GM18909 (cell line): ENCODE results near the gene NOL6.
"Not testable (repeated sequence)": the region's sequence is repeated elsewhere in the genome, so short reads cannot be mapped to it uniquely, and the experiment has no call there.

ENCODE experiments used
- ATAC-seq: cut with Tn5 transposase; IDR thresholded peaks from one replicate; pipeline ENCODE4 v1.9.1; 2021; ENCODE audit warnings: mild to moderate bottlenecking; ENCODE audit not compliant: unreplicated experiment, poor library complexity

NOL6 gene

GRCh38 chr9:33473643-33474352 is at the start of gene NOL6:
NOL6 (minus strand) TSS chr9:33473924; CDS start chr9:33473842, 82 bp downstream.
- peak; percentile 99 for ATAC-seq

DNA sequence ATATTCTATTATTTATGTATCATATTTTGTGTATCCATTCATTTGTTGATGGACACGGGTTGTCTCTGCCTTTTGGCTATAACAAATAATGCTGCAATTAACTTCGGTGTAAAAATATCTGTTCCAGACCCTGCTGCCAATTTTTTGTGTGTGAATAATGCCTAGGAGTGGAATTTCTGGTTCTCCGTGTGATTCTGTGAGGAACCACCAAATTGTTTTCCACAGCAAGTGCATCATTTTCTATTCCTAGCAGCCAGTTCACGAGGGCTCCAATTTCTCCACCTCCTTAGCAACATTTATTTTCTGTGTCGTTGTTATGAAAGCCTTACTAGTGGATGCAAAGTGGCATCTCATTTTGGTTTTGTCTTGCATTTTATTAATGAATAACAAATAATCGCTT is 48.1 kb upstream of the NOL6 start:
- not testable (repeated sequence) for ATAC-seq

GRCh38 chr9:33517934-33518577 is 44.3 kb upstream of the NOL6 start:
- not testable (repeated sequence) for ATAC-seq

DNA sequence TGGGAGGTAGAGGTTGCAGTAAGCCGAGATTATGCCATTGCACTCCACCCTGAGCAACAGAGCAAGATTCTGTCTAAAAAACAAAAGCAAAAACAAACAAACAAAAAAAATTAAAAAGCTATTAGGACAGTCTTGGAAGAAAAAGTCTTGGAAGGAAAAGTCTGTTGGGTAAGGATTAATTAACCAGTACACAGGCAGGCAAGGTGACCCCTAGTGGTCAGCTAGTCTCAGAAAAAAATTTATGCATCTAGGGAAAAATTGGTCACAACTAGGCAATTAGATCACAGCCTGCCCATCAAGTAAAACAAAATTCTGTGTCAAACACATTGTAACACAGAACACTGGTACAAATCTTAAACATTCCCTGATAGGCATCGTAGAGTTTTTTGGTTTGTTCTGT is 43.6 kb upstream of the NOL6 start:
- no peak for ATAC-seq

- not testable (repeated sequence) for ATAC-seq
These were observed 42.7 kb upstream of the NOL6 start for GRCh38 chr9:33516397-33516796.

DNA sequence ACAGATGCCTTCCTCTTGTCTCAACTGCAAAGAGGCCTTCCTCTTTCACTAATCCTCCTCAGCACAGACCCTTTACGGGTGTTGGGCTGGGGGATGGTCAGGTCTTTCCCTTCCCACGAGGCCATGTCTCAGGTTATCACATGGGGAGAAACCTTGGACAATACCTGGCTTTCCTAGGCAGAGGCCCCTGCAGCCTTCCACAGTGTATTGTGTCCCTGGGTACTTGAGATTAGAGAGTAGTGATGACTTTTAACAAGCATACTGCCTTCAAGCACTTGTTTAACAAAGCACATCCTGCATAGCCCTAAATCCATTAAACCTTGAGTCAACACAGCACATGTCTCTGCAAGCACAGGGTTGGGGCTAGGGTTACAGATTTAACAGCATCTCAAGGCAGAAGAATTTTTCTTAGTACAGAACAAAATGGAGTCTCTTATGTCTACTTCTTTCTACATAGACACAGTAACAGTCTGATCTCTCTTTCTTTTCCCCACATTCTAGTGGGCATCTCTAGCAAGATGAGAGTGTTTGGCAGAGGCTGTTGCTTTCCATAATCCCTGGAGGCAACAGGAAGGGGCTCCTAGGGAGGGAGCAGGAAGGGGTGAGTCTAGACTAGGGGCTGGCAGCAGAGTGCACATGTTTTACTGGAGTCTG is 41.7 kb upstream of the NOL6 start:
- not testable (repeated sequence) for ATAC-seq

DNA sequence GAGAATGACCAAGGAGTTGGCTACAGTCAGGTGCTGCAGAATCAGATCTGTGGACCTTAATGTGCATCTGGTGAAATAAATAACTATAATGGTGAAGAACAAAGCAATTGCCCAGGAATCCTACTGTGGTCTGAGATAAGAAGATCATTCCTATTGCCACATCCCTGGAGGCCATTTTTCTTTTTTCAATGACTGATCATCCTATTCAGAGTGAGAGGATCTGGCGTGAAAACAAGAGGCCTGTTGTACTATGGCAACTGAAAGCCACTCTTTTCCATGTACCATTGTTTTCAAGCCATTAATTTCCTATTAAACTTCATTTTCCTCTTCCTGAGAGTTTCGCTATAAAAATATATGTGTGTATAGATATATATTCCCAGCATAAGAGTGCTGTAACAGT is 38.8 kb upstream of the NOL6 start:
- not testable (repeated sequence) for ATAC-seq

DNA sequence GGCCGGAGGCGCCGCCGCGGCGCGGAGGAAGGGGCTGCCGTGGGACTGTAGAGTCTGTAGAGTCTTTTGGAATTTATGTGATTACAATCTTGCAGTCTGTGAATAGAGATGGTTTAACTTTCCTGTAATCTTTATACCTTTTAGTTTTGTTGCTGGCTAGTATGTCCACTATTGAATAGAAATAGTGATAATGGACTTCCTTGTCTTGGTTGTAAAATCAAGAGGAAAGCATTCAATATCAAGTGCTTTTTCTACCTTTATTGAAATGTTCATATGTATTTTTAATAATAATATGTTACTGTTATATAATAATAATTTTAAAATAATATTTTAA is 37.4 kb upstream of the NOL6 start:
- ATAC-seq = not testable (repeated sequence)

- ATAC-seq = peak; percentile 48
These were observed 36.8 kb upstream of the NOL6 start for GRCh38 chr9:33510262-33511183.

DNA sequence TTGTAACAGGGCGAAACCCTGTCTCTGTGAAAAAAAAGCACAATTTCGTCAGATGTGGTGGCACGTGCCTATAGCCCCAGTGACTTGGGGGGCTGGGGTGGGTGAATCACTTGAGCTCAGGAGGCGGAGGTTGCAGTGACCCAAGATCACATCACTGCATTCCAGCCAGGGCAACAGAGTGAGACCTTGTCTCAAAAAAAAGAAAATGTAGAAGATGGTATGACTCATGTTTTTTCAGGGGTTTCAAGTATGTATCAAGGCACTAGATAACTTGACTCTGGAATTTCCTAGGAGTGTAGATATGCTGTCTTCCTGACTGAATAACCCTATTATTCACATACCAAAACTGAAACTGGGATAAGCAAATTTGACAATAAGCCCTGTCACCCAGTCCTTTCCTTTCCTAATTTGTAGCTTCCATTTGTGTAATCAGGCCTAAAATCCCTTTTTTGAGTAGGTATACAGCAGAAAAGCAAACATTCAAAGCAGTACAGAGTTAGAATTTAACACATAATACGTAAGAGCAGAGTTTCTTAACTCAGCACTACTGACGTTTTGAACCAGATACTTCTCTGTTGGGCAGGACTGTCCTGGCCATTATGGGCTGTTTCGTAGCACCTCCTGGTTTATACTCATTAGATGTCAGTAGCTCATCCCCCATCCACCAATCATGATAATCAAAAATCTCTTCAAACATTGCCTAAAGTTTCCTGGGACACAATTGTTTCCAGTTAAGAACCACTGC is 33.1 kb upstream of the NOL6 start:
- ATAC-seq = no peak

GRCh38 chr9:33498387-33498786 is 24.7 kb upstream of the NOL6 start:
- ATAC-seq = no peak

GRCh38 chr9:33493819-33494218 is 20.1 kb upstream of the NOL6 start:
- ATAC-seq = not testable (repeated sequence)

GRCh38 chr9:33489066-33489465 is 15.3 kb upstream of the NOL6 start:
- ATAC-seq = no peak

GRCh38 chr9:33485312-33485711 is 11.6 kb upstream of the NOL6 start:
- not testable (repeated sequence) for ATAC-seq

- ATAC-seq = no peak
These were observed 7.3 kb upstream of the NOL6 start for GRCh38 chr9:33480976-33481375.

- ATAC-seq = no peak
These were observed 6.4 kb upstream of the NOL6 start for GRCh38 chr9:33480106-33480505.

- ATAC-seq = no peak
These were observed 2.8 kb upstream of the NOL6 start for GRCh38 chr9:33476503-33476902.

DNA sequence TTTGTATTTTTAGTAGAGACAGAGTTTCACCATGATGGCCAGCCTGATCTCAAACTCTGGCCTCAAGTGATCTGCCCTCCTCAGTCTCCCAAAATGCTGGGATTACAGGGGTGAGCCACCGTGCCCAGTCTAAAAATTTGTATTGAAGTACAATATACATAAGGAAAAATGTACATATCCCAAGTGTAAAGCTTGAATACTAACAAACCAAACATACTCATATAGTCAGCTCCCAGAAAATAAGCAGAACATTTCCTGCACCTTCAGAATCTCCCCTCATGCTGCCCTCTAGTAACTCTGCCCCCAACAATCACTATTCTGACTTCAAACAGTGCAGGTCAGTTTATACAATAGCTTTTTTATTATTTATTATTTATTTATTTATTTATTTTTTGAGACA is 1.6 kb upstream of the NOL6 start:
- ATAC-seq = no peak

- no peak for ATAC-seq
These were observed 676 bp downstream of the NOL6 start for GRCh38 chr9:33472881-33473615.
